PC-9 (cell line): Measurements from ENCODE around the gene SH3GL1. TPM values are rescaled to one million over a fixed set of nuclear protein-coding genes. Genes with fewer than 3 reads are reported as not detected.
A peak's percentile ranks its signal among the peaks of the same experiment; 100 is the strongest.

Experiments used
- BruUV-seq: library from RNA; stranded (reverse); fragments of 400-500 nt; replicated peaks from 2 replicates; lab custom pipeline; 2021; lab: Mats Ljungman, UMichigan
- CTCF ChIA-PET: fragments of 300-600 bp; sonication (Branson Sonifier 250); formaldehyde crosslinking; loops from one replicate; lab custom pipeline; 2022; ENCODE audit warnings: antibody characterized with exemption; lab: Charles Lee
- POLR2A ChIA-PET: fragments of 300-600 bp; sonication (Branson Sonifier 250); formaldehyde crosslinking; loops from one replicate; lab custom pipeline; 2022; ENCODE audit warnings: antibody characterized with exemption; ENCODE audit not compliant: unreplicated experiment; lab: Charles Lee
- DNase-seq, 2 experiments: peaks; one replicate each; pipeline versions ENCODE4 v3.0.0 to v3.0.0-alpha.2; 2015 to 2022; ENCODE audit warnings: mixed read lengths in 1 of 2
- H2AFZ ChIP-seq: fragments of 200-600 bp; sonication (generic); 2 replicates; pipeline ENCODE4 v1.8.1; 2017; ENCODE audit warnings: antibody characterized with exemption
- H3F3A ChIP-seq: fragments of 200-600 bp; sonication (generic); 2 replicates; pipeline ENCODE4 v1.8.1; 2017; ENCODE audit warnings: antibody characterized with exemption, mild to moderate bottlenecking, low read depth; ENCODE audit not compliant: insufficient read depth
- H3K27ac ChIP-seq: fragments of 200-600 bp; sonication (generic); 2 replicates; pipeline ENCODE4 v1.6.1; 2016; ENCODE audit warnings: mixed run types
- H3K27me3 ChIP-seq: fragments of 200-600 bp; sonication (generic); 2 replicates; pipeline ENCODE4 v1.6.1; 2016; ENCODE audit warnings: low read depth, mixed run types; ENCODE audit not compliant: insufficient read depth
- H3K36me3 ChIP-seq: fragments of 200-600 bp; sonication (generic); 2 replicates; pipeline ENCODE4 v1.6.1; 2016; ENCODE audit warnings: low read depth, mixed run types
- H3K4me1 ChIP-seq: fragments of 200-600 bp; sonication (generic); replicated peaks from 2 replicates; pipeline ENCODE4 v1.6.1; 2016; ENCODE audit warnings: mixed run types; ENCODE audit not compliant: insufficient read depth
- H3K4me2 ChIP-seq: fragments of 200-600 bp; sonication (generic); 2 replicates; pipeline ENCODE4 v1.6.1; 2017; ENCODE audit warnings: mixed run types
- H3K4me3 ChIP-seq: fragments of 200-600 bp; sonication (generic); 2 replicates; pipeline ENCODE4 v1.6.1; 2016; ENCODE audit warnings: mixed run types
- H3K79me2 ChIP-seq: fragments of 200-600 bp; sonication (generic); 2 replicates; pipeline ENCODE4 v1.6.1; 2017; ENCODE audit warnings: low read depth, mixed run types
- H3K9me2 ChIP-seq: fragments of 200-600 bp; sonication (generic); 2 replicates; pipeline ENCODE4 v1.8.1; 2017; ENCODE audit warnings: mild to moderate bottlenecking; ENCODE audit not compliant: insufficient read depth
- H3K9me3 ChIP-seq: fragments of 200-600 bp; sonication (generic); 2 replicates; pipeline ENCODE4 v1.8.1; 2016; ENCODE audit warnings: low read depth; ENCODE audit not compliant: insufficient read depth
- H4K20me1 ChIP-seq: fragments of 200-600 bp; sonication (generic); 2 replicates; pipeline ENCODE4 v1.8.1; 2017; ENCODE audit not compliant: insufficient read depth
- CTCF ChIP-seq: fragments of 200-600 bp; sonication (generic); conservative IDR thresholded peaks from 2 replicates; pipeline ENCODE4 v1.6.1; 2017; ENCODE audit warnings: mixed run types, antibody characterized with exemption, mild to moderate bottlenecking, moderate library complexity
- EZH2 ChIP-seq: fragments of 200-600 bp; sonication (generic); IDR thresholded peaks from 2 replicates; pipeline ENCODE4 v1.8.0; 2017; ENCODE audit warnings: antibody characterized with exemption, low read depth
- intact Hi-C: fragments of 100-400 bp; cut with micrococcal nuclease; formaldehyde crosslinking; loops from one replicate; pipeline ENCODE4 v1.10.0; 2022; ENCODE audit not compliant: unreplicated experiment
- total RNA-seq: library from RNA; stranded (reverse); gene quantifications from 2 replicates; pipeline ENCODE4 v1.2.3, GENCODE V29; 2021

The SH3GL1 gene
- total RNA-seq, 1 experiment from 2014 or later = 49.2 TPM

GRCh38 chr19:4445963-4446703 is 45.8 kb upstream of the SH3GL1 start:
- no peaks in the 10 kb centered on the region for H3K9me3 ChIP-seq
- no peaks in the 10 kb centered on the region for H3K9me2 ChIP-seq
- H2AFZ ChIP-seq = no peak overlapping the region
- BruUV-seq = no TSS peak
- no peak for DNase-seq
- H4K20me1 ChIP-seq = no peaks in the 10 kb centered on the region
- H3K4me1 ChIP-seq = no peaks in the 10 kb centered on the region
- H3K27me3 ChIP-seq = no peaks in the 10 kb centered on the region
- no peak overlapping the region for H3K4me2 ChIP-seq
- H3K4me3 ChIP-seq = no peak overlapping the region
- H3K36me3 ChIP-seq = no peaks in the 10 kb centered on the region
- ChIA-PET CTCF (no interaction called here), POLR2A (no interaction called here)
- no peak overlapping the region for H3K27ac ChIP-seq
- H3K79me2 ChIP-seq = no peaks in the 10 kb centered on the region
- intact Hi-C loops = no loop called here
- no peak for TF ChIP-seq EZH2
- no peak for TF ChIP-seq CTCF
- H3F3A ChIP-seq = peaks cover 4% of the 10 kb centered on the region; the same call in 1 of the 2 replicates

DNA sequence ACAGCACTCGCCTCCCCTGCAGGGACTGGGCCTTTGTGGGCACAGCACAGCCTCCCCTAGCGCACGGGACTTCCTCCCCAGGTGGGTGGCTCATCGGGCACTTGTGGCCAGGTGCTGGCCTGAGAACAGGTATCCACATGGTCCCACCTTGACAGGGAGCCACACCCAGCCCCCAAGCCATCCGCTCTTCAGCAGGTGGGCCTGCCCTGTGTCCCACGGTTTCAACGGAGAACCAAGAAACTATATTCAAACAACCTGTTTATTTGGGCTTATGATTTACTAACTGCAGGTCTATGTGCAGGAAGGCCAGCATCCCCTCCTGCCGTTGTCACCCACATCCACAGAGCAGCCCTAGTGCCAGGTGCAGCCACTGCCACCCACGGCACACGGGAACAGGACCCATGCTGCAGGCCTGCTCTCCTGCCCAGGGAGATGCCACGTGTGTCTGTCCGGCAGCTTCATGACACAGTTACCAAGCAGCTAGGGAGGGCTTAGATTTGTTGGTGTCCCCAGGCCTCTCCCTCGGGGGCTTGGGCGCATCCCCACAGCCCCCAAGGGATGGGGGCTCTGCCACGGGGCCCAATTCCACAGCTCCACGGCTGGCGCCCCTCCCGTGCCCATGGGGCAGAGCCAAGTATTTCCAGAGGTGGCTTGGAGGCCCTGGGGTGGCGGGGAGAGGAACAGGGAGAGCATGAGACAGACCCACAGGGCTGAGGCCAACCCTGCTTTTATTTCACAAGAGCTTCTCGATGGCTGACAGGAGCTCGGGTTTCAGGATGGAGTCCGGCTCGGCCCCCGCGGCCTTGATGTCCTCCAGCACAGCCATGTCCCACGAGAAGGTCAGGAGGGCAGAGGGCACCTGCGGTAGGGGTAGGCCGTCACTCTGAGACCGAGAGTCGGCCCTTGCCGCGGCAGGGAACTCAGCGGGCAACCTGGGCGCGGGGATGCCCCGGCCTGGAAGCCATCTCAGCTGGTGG is 44.7 kb upstream of the SH3GL1 start:
- H3K36me3 ChIP-seq = no peaks in the 10 kb centered on the region
- CTCF ChIA-PET = no interaction called here
- H3K9me3 ChIP-seq = no peaks in the 10 kb centered on the region
- no peaks in the 10 kb centered on the region for H3K79me2 ChIP-seq
- H3K9me2 ChIP-seq = no peaks in the 10 kb centered on the region
- no peak overlapping the region for H2AFZ ChIP-seq
- DNase-seq = no peak
- H4K20me1 ChIP-seq = no peaks in the 10 kb centered on the region
- intact Hi-C loops = no loop called here
- no peaks in the 10 kb centered on the region for H3K4me1 ChIP-seq
- POLR2A ChIA-PET = interaction anchor here (0.5 kb wide), 1 partner anchor 43 kb away, joined by 4 read pairs; no protein-coding TSS in a partner anchor
- no peak overlapping the region for H3K4me2 ChIP-seq
- no peaks in the 10 kb centered on the region for H3K27me3 ChIP-seq
- no peak overlapping the region for H3K4me3 ChIP-seq
- TSS peak; percentile 27 for BruUV-seq
- H3F3A ChIP-seq = 0 out of 2 replicates have a peak, but pooled peaks cover 3% of the 10 kb centered on the region
- H3K27ac ChIP-seq = no peak overlapping the region
- TF ChIP-seq CTCF (no peak), EZH2 (no peak)

- H3K36me3 ChIP-seq = no peaks in the 10 kb centered on the region
- ChIA-PET POLR2A (interaction anchor here (0.5 kb wide), 1 partner anchor 42 kb away, joined by 4 read pairs; no protein-coding TSS in a partner anchor), CTCF (no interaction called here)
- H4K20me1 ChIP-seq = no peaks in the 10 kb centered on the region
- no peaks in the 10 kb centered on the region for H3K4me1 ChIP-seq
- no peaks in the 10 kb centered on the region for H3K9me2 ChIP-seq
- no peak overlapping the region for H3K27ac ChIP-seq
- H3K79me2 ChIP-seq = no peaks in the 10 kb centered on the region
- no peaks in the 10 kb centered on the region for H3K27me3 ChIP-seq
- 0 out of 2 replicates have a peak, but pooled peaks cover 3% of the 10 kb centered on the region for H3F3A ChIP-seq
- intact Hi-C loops = no loop called here
- H3K4me2 ChIP-seq = no peak overlapping the region
- TF ChIP-seq CTCF (no peak), EZH2 (no peak)
- no peak overlapping the region for H3K4me3 ChIP-seq
- no peak for DNase-seq
- H3K9me3 ChIP-seq = no peaks in the 10 kb centered on the region
- H2AFZ ChIP-seq = no peak overlapping the region
- no TSS peak for BruUV-seq
Measured at GRCh38 chr19:4443966-4444764, 43.8 kb upstream of the SH3GL1 start.
